NCI-H1048 (cell line): ENCODE results near the gene PFDN1.

Experiments used
- DNase-seq: peaks from one replicate; lab custom pipeline; 2025; lab: John Stamatoyannopoulos, UW

PFDN1 gene

GRCh38 chr5:140296289-140296688 lies 6.6 kb downstream of the PFDN1 start:
- DNase-seq: no peak

GRCh38 chr5:140295414-140295813 lies 7.5 kb downstream of the PFDN1 start:
- DNase-seq: no peak

DNA sequence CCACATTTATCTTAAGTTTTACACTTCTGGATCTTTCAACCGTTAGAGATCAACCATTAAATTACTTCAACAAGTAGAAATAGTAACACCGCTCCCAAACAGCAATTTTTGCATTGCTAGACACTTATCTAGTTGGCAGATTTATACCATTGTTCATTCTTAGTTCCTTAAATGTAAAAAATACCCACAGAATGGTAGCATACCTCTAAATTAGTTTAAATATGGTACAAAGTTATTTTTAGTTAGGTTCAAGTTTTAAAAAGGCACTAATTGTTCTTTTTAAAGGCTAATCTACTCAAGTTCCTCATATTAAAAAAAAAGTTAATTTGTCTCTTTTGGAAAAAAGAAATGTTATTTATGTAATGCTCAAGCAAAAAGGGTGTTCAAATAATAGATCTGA lies 8.1 kb downstream of the PFDN1 start:
- DNase-seq: no peak

GRCh38 chr5:140293849-140294100 lies 9.1 kb downstream of the PFDN1 start:
- no peak for DNase-seq

DNA sequence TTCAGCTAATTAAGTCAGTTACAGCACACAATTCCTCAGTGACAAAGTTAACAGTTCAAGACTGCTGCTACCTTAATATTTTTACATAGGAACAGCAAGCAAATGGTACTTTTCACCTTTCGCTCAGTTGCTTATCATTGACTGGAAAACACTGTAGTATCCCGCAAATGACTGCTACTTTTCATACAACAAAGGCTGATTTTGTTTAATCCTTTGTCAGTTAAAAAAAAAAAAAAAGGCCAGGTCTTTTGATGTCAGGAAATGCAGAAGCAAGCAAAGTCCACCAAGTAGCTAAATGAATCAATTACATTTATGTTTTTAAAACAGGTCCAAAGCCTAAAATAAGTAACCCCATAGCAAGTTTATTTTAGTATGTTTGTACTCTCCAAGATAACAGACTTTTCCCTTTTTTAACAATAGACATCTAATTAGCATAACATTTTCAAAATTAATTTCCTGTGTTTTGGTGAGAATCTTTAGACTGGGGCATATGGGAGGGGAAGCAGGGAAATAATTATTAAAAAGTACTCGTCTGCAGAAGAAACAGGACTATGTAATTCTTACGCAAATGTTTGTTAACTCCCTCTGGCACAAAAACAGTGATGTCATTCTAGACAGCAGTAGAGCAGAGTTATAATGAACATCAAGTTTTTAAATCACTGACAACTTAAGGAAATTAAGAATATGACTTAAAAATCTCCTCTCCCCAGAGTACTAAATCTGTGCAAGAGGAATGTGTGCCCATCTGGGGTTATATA lies 9.6 kb downstream of the PFDN1 start:
- DNase-seq: no peak

- no peak for DNase-seq
Measured at GRCh38 chr5:140292212-140293036, 10.5 kb downstream of the PFDN1 start.

DNA sequence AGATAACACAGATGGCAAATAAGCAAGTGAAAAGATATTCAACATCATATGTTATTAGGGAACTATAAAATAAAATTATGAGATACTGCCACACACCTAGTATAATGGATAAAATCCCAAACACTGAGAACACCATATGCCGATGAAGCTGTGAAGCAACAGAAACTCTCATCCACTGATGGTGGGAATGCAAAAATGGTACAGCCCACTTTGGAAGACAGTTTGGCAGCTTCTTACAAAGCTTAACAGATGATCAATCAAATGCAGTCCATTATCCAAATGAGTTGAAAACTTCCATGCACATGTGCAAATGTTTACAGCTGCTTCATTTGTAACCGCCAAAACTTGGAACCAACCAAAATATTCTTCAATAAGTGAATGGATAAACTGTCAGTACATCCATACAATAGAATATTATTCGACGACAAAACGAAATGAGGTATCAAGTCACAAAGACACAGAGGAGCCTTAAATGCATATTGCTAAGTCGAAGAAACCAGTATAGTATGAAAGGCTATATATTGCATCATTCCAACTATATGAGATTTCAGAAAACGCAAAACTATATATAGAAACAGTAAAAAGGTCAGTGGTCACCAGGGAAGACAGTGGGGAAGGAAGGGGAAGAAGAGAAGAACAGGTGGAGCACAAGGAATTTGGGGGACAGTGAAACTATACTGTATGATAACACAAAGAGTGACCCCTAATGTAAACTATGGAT lies 14.9 kb downstream of the PFDN1 start:
- no peak for DNase-seq

GRCh38 chr5:140286424-140286823 lies 16.5 kb downstream of the PFDN1 start:
- DNase-seq: no peak

DNA sequence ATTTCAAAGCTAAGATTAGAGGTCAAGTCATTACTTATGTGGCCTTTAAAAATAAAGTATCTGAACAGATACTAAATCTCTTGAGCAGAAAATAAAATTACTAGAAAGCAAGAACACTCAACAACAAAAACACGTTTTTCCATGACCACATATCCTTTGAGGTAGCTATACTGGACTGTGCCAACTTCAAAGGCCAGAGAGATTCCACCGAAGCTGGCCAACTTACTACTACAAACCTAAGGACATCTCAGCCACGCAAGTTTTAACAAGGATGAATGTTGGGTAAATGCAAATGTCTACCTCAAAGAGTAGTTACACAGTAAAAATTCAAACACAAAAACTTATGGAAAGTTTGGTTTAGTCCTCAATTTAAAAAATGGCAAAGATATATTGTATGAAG lies 18.9 kb downstream of the PFDN1 start:
- no peak for DNase-seq

DNA sequence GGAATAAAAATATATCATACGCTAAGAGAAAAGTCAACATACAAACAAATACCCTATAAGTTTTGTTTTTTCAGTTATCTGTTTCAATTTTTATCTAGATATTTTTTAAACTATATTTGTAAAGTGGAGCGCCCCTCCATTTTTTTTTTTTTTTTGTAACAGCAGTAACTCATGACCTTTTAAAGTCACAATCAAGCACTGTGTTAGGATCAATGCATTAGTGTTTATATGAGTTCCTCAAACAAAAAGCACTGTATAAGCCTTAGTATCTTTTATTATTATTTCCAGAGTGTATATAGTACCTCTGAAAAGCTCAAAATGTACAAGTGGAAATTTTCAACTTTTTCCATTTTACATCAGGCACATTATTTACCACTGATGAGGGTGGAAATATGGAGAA lies 20.6 kb downstream of the PFDN1 start:
- DNase-seq: no peak

DNA sequence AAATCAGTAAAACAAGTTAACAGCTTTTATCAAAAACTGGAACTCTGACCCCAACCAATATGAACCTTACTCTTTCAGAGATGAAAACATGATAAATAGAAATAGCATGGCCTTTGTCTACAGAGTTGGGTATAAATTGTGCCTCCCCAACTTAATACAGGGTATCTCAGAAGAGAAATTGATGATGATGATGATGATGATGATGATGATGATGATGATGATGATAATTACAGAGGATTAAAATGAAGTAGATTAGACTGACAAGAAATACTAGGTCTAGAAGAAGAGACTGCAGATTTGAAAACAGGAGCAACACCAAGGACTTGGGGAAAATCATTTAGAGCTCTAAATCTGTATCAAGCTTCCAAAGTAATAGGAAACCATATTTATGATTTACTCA lies 27.1 kb downstream of the PFDN1 start:
- DNase-seq: no peak

DNA sequence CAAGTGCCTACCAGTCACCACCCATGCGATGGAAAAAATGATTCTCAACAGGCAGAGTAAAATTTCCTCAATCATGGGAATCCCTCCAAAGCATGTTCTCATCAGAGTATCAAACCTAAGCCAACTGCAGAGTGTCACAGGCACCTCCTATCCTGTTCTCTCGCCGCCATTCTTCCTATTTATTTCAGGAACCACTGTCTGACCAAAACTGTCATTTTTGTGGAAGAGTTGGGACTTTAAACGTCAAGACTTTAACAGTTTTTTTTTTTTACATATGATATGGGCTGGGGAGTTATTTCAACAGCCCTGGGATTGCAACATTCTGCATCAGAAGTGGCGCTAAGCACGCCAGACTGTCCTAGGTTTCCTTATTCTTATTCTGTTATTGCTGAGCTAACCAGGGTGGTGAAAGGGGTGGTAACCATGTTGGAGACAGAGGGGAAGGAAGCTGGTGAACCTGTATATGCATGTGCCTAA lies 29.5 kb downstream of the PFDN1 start:
- no peak for DNase-seq

DNA sequence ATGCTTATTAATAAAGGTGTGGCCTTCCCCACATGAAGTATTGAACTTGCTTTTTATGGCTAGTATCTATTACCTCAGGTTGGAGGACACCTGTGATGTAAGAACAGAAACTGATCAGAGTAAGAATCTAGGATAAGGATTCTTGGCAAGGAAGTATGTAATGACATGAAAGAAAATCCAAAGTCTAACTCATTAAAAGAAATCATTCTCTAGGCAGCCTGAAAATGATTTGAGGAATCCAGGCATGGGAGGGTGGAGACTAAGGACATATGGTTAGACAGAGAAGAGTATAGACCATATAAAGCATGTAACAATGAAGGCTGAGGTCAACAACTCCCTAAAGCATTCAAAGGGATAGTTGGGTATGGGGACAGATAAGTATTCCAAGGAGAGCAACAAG lies 32.9 kb downstream of the PFDN1 start:
- no peak for DNase-seq

DNA sequence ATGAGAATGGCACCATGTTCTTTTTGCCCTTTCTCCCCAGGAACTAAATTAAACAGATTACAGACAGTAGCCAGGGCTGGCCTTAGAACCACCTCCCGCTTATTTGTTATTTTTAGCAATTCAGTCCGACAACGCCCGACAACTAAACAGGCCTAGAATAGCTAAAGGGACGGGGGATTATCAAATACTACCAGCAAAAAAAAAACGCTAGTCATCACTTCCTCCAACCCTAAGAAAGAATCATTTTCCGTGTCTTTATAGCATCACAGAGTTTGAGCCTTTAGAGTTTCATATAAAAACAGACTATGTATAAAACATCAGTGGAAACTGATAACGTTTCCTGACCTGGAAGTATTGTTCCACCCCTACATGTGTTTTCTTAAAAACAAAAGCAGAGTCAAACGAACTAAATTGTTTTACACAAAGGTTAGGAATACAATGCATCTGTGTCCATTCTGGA lies 35.3 kb downstream of the PFDN1 start:
- DNase-seq: no peak

DNA sequence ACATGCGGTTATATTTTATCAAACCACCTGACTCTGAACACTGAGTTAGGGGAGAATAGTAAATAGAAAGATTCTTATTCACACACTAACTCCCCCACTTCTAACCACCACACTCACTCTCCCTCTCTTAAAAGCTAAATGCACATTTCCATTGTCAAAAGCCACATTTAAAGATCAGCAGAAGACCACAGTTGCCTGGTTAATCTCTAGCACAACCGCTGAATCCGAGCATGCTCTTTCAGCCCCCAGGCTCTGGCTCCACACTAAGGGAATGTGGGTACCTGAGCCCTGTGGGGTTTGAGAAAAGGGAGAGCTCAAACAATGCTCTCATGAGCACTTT lies 35.7 kb downstream of the PFDN1 start:
- DNase-seq: no peak

GRCh38 chr5:140266471-140267200 lies 36.3 kb downstream of the PFDN1 start:
- no peak for DNase-seq

- no peak for DNase-seq
Measured at GRCh38 chr5:140265845-140266244, 37.1 kb downstream of the PFDN1 start.

- no peak for DNase-seq
Measured at GRCh38 chr5:140262839-140263238, 40.1 kb downstream of the PFDN1 start.

- DNase-seq: no peak
Measured at GRCh38 chr5:140262221-140262620, 40.7 kb downstream of the PFDN1 start.

- no peak for DNase-seq
Measured at GRCh38 chr5:140261403-140262171, 41.3 kb downstream of the PFDN1 start.

- no peak for DNase-seq
Measured at GRCh38 chr5:140260089-140260656, 42.7 kb downstream of the PFDN1 start.
